Hepatocyte (in vitro differentiated cells): ENCODE results near the gene CTNNA3.

Source experiments
- CTCF ChIP-seq: fragments of 200-600 bp; sonication (generic); IDR thresholded peaks from 2 replicates; pipeline ENCODE4 v1.5.1; 2016; ENCODE audit warnings: antibody characterized with exemption, mild to moderate bottlenecking; ENCODE audit not compliant: poor library complexity
- EZH2 ChIP-seq: fragments of 200-600 bp; sonication (generic); IDR thresholded peaks from 2 replicates; pipeline ENCODE4 v1.6.1; 2016; ENCODE audit warnings: antibody characterized with exemption, mild to moderate bottlenecking, borderline replicate concordance

- TF ChIP-seq CTCF (no peak), EZH2 (no peak)
Observed at GRCh38 chr10:67506757-67507091, 189.3 kb downstream of the CTNNA3 start.
